ENCODE measurements around the gene CDRT4.

DNA sequence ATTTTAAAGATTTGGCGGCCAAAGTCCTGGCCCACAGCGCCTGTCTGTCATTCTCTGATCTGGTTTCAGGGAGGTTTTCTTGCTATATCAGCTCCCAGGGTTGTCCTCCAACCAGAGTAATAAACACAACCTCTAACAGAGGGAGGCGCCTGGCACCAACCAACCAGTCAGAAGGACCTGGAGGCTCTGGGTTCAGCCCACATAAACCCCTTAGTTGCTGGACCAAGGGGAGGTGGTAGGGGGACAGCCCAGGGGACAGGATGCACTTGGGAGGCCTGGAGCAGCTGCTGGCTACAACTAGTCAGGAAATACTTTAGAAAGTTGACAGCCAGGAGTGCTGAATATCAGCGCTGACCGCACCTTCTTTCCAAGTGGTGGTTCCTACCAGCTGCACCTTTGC is 41.7 kb upstream of the CDRT4 start:
- TF ChIP-seq, protein P1, sequence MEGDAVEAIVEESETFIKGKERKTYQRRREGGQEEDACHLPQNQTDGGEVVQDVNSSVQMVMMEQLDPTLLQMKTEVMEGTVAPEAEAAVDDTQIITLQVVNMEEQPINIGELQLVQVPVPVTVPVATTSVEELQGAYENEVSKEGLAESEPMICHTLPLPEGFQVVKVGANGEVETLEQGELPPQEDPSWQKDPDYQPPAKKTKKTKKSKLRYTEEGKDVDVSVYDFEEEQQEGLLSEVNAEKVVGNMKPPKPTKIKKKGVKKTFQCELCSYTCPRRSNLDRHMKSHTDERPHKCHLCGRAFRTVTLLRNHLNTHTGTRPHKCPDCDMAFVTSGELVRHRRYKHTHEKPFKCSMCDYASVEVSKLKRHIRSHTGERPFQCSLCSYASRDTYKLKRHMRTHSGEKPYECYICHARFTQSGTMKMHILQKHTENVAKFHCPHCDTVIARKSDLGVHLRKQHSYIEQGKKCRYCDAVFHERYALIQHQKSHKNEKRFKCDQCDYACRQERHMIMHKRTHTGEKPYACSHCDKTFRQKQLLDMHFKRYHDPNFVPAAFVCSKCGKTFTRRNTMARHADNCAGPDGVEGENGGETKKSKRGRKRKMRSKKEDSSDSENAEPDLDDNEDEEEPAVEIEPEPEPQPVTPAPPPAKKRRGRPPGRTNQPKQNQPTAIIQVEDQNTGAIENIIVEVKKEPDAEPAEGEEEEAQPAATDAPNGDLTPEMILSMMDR (conservative IDR thresholded peaks at IDR 0.05), result no peak
- no peak for TF ChIP-seq EZH2 (IDR thresholded peaks at IDR 0.05; ENCODE audit: low read depth)

Measured in PC-9 (cell line).